Measurements from ENCODE around the gene LSMEM2. TPM values are rescaled to one million over a fixed set of nuclear protein-coding genes. Genes with fewer than 3 reads are reported as not detected.
A peak's percentile ranks its signal among the peaks of the same experiment; 100 is the strongest.

The LSMEM2 gene
- total RNA-seq, 6 donors from 2014 or later, result 0.14 to 0.59 TPM; not detected in 4

DNA sequence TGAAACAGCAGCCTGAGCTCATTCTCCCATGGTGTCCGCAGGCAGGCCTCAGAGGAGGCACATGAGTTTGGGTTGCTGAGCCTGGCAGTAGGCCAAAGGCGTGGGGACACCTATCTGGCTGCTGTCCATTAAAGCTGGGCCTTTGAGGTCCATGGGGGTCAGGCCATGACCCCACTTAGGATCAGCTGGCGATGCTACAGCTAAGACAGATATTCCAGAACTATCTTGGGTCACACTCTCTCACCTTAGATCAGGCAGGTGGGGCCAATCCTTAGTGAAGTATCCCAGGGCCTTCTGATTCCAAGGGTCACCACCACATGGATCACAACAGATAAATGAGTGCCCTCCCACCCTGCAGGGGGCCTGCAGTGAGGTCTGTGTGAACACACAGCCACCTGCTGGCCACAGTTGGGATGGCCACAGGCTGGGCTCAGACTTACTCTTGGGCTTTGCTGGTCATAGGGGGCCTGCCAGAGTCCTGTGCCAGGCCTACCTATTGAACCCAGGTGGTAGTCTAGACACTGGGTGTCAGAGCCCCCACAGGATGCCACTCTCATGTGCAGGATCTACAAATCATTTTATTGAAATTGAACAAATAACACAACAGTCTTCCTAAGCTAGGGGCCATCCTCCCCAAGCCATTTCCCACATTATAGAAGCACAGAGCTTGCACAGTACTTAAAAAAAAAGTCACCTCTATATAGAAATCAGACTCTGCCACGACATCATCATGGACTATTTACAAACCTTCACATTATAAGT lies 45.6 kb downstream of the LSMEM2 start:
- DNase-seq, result peak in 1 of 2 donors; percentile 75
- Histone ChIP-seq H3K9me3 (no peaks in the 10 kb centered on the region), H3K27ac (peak overlapping the region; percentile 94 to 97 (median 95)), H3K4me3 (peak overlapping the region in 1 of 4 donors; percentile 96), H3K27me3 (no peaks in the 10 kb centered on the region), H3K36me3 (peaks cover 0 to 39% (median 23%) of the 10 kb centered on the region in 4 donors), H3K4me1 (peaks cover 51 to 82% (median 69%) of the 10 kb centered on the region in 4 donors)
- peak in 1 of 2 donors; percentile 32 for ATAC-seq (ENCODE audit: low FRiP score in 2 of 2)
- TF ChIP-seq POLR2AphosphoS5 (IDR thresholded peaks at IDR 0.05) (peak in 1 of 2 donors; percentile 35), POLR2A (IDR thresholded peaks at IDR 0.05) (no peak)
- TF ChIP-seq, protein P1, sequence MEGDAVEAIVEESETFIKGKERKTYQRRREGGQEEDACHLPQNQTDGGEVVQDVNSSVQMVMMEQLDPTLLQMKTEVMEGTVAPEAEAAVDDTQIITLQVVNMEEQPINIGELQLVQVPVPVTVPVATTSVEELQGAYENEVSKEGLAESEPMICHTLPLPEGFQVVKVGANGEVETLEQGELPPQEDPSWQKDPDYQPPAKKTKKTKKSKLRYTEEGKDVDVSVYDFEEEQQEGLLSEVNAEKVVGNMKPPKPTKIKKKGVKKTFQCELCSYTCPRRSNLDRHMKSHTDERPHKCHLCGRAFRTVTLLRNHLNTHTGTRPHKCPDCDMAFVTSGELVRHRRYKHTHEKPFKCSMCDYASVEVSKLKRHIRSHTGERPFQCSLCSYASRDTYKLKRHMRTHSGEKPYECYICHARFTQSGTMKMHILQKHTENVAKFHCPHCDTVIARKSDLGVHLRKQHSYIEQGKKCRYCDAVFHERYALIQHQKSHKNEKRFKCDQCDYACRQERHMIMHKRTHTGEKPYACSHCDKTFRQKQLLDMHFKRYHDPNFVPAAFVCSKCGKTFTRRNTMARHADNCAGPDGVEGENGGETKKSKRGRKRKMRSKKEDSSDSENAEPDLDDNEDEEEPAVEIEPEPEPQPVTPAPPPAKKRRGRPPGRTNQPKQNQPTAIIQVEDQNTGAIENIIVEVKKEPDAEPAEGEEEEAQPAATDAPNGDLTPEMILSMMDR (IDR thresholded peaks at IDR 0.05), result peak; percentile 86 to 95 (median 91)
- WGBS, 2 donors, result 32 to 42% methylated on average over 1 to 4 of the region's 4 CpGs

DNA sequence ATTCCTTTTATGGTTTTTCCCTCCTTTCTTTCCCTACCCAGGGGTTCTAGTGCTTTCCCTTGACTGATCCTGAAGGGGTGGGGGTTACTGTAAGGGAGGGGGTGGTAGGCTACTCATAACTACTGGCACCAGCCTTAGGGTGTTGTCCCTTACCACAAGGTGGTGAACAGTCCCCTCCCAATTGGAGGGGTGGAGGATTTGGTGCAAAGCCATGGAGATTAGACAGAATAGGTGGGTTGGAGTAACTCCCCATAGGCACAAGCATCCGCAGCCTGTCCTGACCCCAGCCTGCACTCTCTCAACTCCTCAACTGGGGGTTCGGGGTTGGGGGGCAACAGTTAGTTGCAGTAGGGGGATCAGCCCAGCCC lies 46.2 kb downstream of the LSMEM2 start:
- TF ChIP-seq, protein P1 (IDR thresholded peaks at IDR 0.05), result no peak
- TF ChIP-seq POLR2A (IDR thresholded peaks at IDR 0.05), result no peak
- Histone ChIP-seq H3K27me3 (no peaks in the 10 kb centered on the region), H3K4me1 (peaks cover 46 to 76% (median 63%) of the 10 kb centered on the region in 4 donors), H3K36me3 (peaks cover 4 to 39% (median 24%) of the 10 kb centered on the region in 4 donors), H3K27ac (peak overlapping the region; percentile 94 to 97 (median 95)), H3K9me3 (no peaks in the 10 kb centered on the region), H3K4me3 (no peak overlapping the region)
- DNase-seq, result no peak
- ATAC-seq (ENCODE audit: low FRiP score in 2 of 2), result no peak
- WGBS, 2 donors, result 92 to 100% methylated on average over 1 to 2 of the region's 2 CpGs

DNA sequence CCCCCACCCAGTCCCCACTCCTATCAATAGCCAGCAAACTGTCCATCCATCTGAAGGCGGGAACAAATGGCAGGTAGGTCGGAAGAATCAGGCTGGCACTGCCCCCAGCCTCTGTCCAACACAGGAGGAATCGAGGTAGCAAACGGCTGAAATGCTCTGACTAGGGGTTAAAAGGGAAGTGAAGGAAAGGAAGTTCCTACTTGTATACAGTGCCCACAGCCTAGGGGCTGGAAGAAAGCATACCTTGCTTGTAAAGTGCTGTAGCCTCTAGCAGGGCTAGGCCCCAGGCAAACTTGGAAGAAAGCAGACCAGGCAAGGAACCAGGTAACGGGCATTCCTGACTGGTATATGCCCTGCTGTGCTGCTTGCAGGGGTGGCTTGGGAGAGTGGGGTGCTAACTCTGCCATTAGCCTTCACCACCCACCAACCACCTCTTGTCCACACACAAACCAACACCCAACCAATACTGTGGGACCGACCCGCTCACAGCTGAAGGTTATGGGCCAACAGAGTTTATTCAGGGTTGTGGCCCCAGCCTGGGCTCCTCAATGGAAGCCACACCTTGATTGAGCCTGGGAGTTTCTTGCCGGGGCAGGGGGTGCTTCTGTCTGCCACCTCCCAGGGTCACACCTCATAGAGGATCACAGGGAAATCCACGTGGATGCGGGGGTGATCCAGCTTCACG lies 46.8 kb downstream of the LSMEM2 start:
- no peaks in the 10 kb centered on the region for H3K9me3 ChIP-seq
- H3K4me3 ChIP-seq, result no peak overlapping the region
- TF ChIP-seq EP300 (IDR thresholded peaks at IDR 0.05) (no peak), POLR2A (IDR thresholded peaks at IDR 0.05) (no peak), POLR2AphosphoS5 (IDR thresholded peaks at IDR 0.05) (no peak)
- TF ChIP-seq, protein P1 (IDR thresholded peaks at IDR 0.05), result no peak
- H3K4me1 ChIP-seq, result peaks cover 43 to 71% (median 58%) of the 10 kb centered on the region in 4 donors
- H3K27ac ChIP-seq, result peak overlapping the region; percentile 94 to 97 (median 95)
- DNase-seq (no peak), ATAC-seq (ENCODE audit: low FRiP score in 2 of 2) (no peak)
- H3K27me3 ChIP-seq, result no peaks in the 10 kb centered on the region
- peaks cover 9 to 39% (median 29%) of the 10 kb centered on the region in 4 donors for H3K36me3 ChIP-seq
- WGBS, 2 donors, result 76 to 78% methylated on average over 9 to 11 of the region's 11 CpGs

DNA sequence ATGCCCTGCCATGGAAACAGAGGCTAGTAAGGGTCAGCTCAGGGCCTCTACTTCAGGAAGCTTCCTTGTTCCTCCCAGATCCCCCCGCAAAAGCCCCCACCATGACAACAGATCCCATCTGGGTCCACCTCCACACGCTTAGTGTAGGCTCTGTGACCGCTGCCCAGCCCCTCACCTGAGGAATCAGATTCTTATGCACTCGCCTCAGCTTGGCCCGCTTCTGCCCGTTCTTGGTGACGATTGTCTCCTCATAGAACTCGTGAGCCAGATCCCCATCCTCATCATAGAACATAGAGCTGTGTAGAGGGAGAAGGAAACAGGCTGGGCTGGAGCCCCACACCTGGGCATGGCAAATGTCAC lies 47.3 kb downstream of the LSMEM2 start:
- DNase-seq (no peak), ATAC-seq (ENCODE audit: low FRiP score in 2 of 2) (no peak)
- Histone ChIP-seq H3K27me3 (no peaks in the 10 kb centered on the region), H3K27ac (peak overlapping the region in 2 of 4 donors; percentile 1 to 95), H3K4me3 (no peak overlapping the region), H3K36me3 (peaks cover 14 to 39% (median 34%) of the 10 kb centered on the region in 4 donors), H3K4me1 (peaks cover 43 to 70% (median 57%) of the 10 kb centered on the region in 4 donors), H3K9me3 (no peaks in the 10 kb centered on the region)
- TF ChIP-seq, protein P1 (IDR thresholded peaks at IDR 0.05), result no peak
- TF ChIP-seq POLR2A (IDR thresholded peaks at IDR 0.05) (no peak), POLR2AphosphoS5 (IDR thresholded peaks at IDR 0.05) (no peak), EP300 (IDR thresholded peaks at IDR 0.05) (no peak)
- WGBS, 2 donors, result 89 to 92% methylated on average over 8 of the region's 8 CpGs
